OCI-LY3 (cell line): ENCODE measurements around the gene GPRASP3.
"Not testable (repeated sequence)": the region's sequence is repeated elsewhere in the genome, so short reads cannot be mapped to it uniquely, and the experiment has no call there.

Experiments
- H2AFZ ChIP-seq: fragments of 200-600, 300-600 bp; shearing (Covaris generic); 2 replicates; pipeline ENCODE4 v1.6.0; 2014; ENCODE audit warnings: antibody characterized with exemption, low read depth, low read length
- H3K27ac ChIP-seq: fragments of 200-600, 300-600 bp; sonication (generic); 2 replicates; pipeline ENCODE4 v1.5.1; 2014; ENCODE audit warnings: mild to moderate bottlenecking, low read length, moderate library complexity, mixed read lengths
- H3K27me3 ChIP-seq: fragments of 200-600, 300-600 bp; sonication (generic); 2 replicates; pipeline ENCODE4 v1.6.1; 2014; ENCODE audit warnings: low read depth, low read length, mixed read lengths
- H3K36me3 ChIP-seq: fragments of 200-600, 300-600 bp; sonication (generic); replicated peaks from 2 replicates; pipeline ENCODE3; 2014; ENCODE audit warnings: low read depth, low read length, mixed read lengths
- H3K4me1 ChIP-seq: fragments of 300-600, 200-600 bp; sonication (generic); 2 replicates; pipeline ENCODE4 v1.6.1; 2014; ENCODE audit warnings: low read length, mixed read lengths
- H3K4me2 ChIP-seq: fragments of 200-600, 300-600 bp; sonication (generic); 2 replicates; pipeline ENCODE4 v1.6.1; 2014; ENCODE audit warnings: low read length, mixed read lengths
- H3K4me3 ChIP-seq: fragments of 300-600, 200-600 bp; sonication (generic); 2 replicates; pipeline ENCODE4 v1.5.1; 2014; ENCODE audit warnings: antibody characterized with exemption, mild to moderate bottlenecking, low read length, moderate library complexity
- H3K79me2 ChIP-seq: fragments of 300-600, 200-600 bp; shearing (Covaris generic); 2 replicates; pipeline ENCODE4 v1.6.1; 2014; ENCODE audit warnings: mild to moderate bottlenecking, low read length, mixed read lengths
- H3K9ac ChIP-seq: fragments of 300-600, 200-600 bp; shearing (Covaris generic); 2 replicates; pipeline ENCODE4 v1.6.0; 2014; ENCODE audit warnings: mild to moderate bottlenecking, low read length, moderate library complexity
- H3K9me3 ChIP-seq: fragments of 200-600, 300-600 bp; shearing (Covaris generic); 2 replicates; pipeline ENCODE4 v1.6.1; 2014; ENCODE audit warnings: low read length, mixed read lengths; ENCODE audit not compliant: insufficient read depth
- H4K20me1 ChIP-seq: fragments of 200-600, 300-600 bp; sonication (generic); 2 replicates; pipeline ENCODE4 v1.6.1; 2016; ENCODE audit warnings: low read length, mixed read lengths; ENCODE audit not compliant: insufficient read depth
- EZH2phosphoT487 ChIP-seq: fragments of 200-600 bp; shearing (Covaris generic); IDR thresholded peaks from 2 replicates; pipeline ENCODE4 v1.6.1; 2018; ENCODE audit warnings: antibody characterized with exemption, mixed run types, low read depth
- TF ChIP-seq, protein P1 (sequence below): fragments of 200-600, 300-600 bp; sonication (generic); IDR thresholded peaks from 2 replicates; pipeline ENCODE4 v1.5.1; 2014; ENCODE audit warnings: antibody characterized with exemption, low read length, low read depth

GPRASP3 gene

DNA sequence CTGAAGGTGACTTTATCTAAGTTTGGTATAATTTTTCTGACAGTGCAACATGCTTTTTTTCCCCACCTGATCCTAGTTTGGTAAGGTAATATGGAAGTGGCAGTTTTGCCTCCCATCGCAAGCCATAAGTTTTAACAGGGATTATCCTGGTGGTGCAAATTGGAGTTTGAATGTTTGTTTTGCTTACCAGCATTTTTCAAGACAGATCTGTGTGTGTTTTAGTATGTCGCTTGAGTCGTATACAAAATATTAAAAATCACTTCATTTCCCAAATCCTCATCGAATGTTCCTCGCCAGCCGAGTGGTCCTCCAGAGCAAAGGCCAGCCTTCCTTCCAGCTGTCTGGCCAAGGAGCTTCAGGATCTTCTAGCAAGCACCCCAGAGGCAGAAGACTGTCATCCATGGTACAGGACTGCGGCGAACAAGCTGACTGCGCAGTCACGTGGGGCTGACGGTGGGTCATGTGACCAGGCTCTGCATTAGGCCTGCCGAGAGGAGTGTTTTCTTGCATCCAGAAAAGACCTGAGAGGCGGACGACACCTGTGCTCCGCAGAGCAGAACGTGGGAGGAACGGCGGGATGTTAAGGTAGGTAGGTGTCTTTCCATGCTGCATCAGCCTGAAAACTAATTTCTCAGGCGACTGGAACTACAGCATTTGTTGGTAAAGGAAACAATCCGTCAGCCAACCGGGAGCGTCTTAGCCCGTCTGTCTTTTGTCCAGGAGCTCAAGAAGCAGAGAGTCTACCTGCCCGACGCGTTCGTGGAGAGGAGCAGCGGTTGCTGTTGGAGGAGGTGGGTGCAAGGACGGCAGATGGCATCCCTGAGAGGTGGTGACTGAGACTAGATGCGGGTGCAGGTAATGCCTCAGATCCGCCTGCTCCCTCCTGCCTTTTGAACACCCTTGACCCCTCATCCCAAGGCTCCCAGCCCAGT lies at the start of gene GPRASP3:
Gene GPRASP3, plus strand, starts transcription at position 507 of the 932 bp plus-strand sequence. CDS start 28,253 bp downstream, outside the sequence.
- no peaks in the 10 kb centered on the region for H4K20me1 ChIP-seq
- no peaks in the 10 kb centered on the region for H3K36me3 ChIP-seq
- H2AFZ ChIP-seq, result peak within 1 kb of the TSS; percentile 88
- no peaks in the 10 kb centered on the region for H3K79me2 ChIP-seq
- no peak within 1 kb of the TSS for H3K27ac ChIP-seq
- H3K4me1 ChIP-seq, result no peaks in the 10 kb centered on the region; the same call in 1 of the 2 replicates
- peak within 1 kb of the TSS; percentile 81 for H3K4me3 ChIP-seq
- no peak for TF ChIP-seq EZH2phosphoT487
- no peaks in the 10 kb centered on the region for H3K27me3 ChIP-seq
- peak within 1 kb of the TSS; percentile 54 for H3K9ac ChIP-seq
- H3K4me2 ChIP-seq, result peak within 1 kb of the TSS; percentile 92
- no peaks in the 10 kb centered on the region for H3K9me3 ChIP-seq

DNA sequence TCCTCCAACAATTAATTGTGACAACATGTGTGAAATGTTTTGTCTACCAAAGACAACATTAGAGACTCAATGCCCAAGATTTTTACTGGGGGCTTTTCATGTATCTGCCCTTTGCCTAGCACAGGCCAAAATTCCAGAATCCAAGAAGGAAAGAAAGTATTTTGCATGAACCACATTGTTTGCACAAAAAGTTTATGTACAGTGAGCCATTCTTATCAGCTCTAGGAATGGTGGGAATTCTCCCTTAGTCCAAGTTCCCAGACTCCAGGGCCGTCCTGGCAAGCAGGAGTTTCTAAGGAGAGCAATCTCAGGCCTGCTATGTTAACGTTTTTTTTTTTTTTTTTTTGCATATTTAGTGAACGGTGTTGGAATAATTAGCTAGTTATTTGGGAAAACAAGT lies 47.7 kb upstream of the GPRASP3 start:
- Histone ChIP-seq H3K36me3 (no peaks in the 10 kb centered on the region), H3K27me3 (no peaks in the 10 kb centered on the region), H3K9ac (no peak overlapping the region), H4K20me1 (no peaks in the 10 kb centered on the region), H3K4me2 (no peak overlapping the region), H3K27ac (no peak overlapping the region), H2AFZ (no peak overlapping the region), H3K79me2 (no peaks in the 10 kb centered on the region), H3K4me1 (no peaks in the 10 kb centered on the region), H3K4me3 (no peak overlapping the region), H3K9me3 (no peaks in the 10 kb centered on the region)
- no peak for TF ChIP-seq EZH2phosphoT487
- TF ChIP-seq, protein P1, sequence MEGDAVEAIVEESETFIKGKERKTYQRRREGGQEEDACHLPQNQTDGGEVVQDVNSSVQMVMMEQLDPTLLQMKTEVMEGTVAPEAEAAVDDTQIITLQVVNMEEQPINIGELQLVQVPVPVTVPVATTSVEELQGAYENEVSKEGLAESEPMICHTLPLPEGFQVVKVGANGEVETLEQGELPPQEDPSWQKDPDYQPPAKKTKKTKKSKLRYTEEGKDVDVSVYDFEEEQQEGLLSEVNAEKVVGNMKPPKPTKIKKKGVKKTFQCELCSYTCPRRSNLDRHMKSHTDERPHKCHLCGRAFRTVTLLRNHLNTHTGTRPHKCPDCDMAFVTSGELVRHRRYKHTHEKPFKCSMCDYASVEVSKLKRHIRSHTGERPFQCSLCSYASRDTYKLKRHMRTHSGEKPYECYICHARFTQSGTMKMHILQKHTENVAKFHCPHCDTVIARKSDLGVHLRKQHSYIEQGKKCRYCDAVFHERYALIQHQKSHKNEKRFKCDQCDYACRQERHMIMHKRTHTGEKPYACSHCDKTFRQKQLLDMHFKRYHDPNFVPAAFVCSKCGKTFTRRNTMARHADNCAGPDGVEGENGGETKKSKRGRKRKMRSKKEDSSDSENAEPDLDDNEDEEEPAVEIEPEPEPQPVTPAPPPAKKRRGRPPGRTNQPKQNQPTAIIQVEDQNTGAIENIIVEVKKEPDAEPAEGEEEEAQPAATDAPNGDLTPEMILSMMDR, result no peak

DNA sequence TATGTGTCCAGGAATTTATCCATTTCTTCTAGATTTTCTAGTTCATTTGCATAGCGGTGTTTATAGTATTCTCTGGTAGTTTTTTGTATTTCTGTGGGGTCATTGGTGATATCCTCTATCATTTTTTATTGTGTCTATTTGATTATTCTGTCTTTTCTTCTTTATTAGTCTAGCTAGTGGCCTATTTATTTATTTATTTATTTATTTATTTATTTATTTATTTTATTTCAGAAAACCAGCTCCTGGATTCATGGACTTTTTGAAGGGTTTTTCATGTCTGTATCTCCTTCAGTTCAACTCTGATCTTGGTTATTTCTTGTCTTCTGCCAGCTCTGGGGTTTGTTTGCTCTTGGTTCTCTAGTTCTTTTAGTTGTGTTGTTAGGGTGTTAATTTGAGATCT lies 43.1 kb upstream of the GPRASP3 start:
- H3K36me3 ChIP-seq, H3K27me3 ChIP-seq, H3K9me3 ChIP-seq, H4K20me1 ChIP-seq, H3K79me2 ChIP-seq, H3K9ac ChIP-seq, H2AFZ ChIP-seq, H3K4me3 ChIP-seq, H3K4me1 ChIP-seq, H3K27ac ChIP-seq, H3K4me2 ChIP-seq: not testable (repeated sequence)

GRCh38 chrX:102684772-102685520 lies 35.6 kb upstream of the GPRASP3 start:
- H3K4me2 ChIP-seq, result no peak overlapping the region
- H3K27ac ChIP-seq, result no peak overlapping the region
- no peaks in the 10 kb centered on the region for H4K20me1 ChIP-seq
- no peaks in the 10 kb centered on the region for H3K9me3 ChIP-seq
- no peak overlapping the region for H3K9ac ChIP-seq
- H3K27me3 ChIP-seq, result no peaks in the 10 kb centered on the region
- TF ChIP-seq, protein P1, result no peak
- TF ChIP-seq EZH2phosphoT487, result no peak
- no peaks in the 10 kb centered on the region for H3K36me3 ChIP-seq
- no peaks in the 10 kb centered on the region for H3K4me1 ChIP-seq
- H2AFZ ChIP-seq, result no peak overlapping the region
- H3K4me3 ChIP-seq, result no peak overlapping the region
- H3K79me2 ChIP-seq, result no peaks in the 10 kb centered on the region

DNA sequence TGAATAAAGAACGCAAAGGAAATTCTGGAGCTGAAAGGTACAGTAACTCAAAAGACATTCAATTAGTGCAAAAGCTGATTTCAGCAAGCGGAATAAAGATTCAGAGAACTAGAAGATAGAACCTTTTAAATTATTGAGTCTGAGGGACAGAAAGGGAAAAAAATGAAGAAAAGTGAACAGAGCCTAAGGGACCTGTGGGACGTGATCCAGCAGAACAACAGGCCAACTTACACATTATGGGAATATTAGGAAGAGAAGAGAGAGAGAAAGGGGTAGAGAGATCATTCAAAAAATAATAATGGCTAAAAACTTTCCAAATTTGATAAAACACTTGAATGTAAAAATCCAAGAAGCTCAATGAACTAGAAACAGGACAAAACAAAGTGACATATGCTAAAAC lies 25.8 kb upstream of the GPRASP3 start:
- no peaks in the 10 kb centered on the region for H3K9me3 ChIP-seq

More for the DNA sequence above, 25.8 kb upstream of the GPRASP3 start:
- H3K79me2 ChIP-seq, result no peaks in the 10 kb centered on the region
- H3K4me2 ChIP-seq, result no peak overlapping the region
- H3K27me3 ChIP-seq, result no peaks in the 10 kb centered on the region
- no peak overlapping the region for H3K27ac ChIP-seq
- H2AFZ ChIP-seq, result no peak overlapping the region
- no peak for TF ChIP-seq EZH2phosphoT487
- TF ChIP-seq, protein P1, result no peak
- no peak overlapping the region for H3K9ac ChIP-seq
- no peak overlapping the region for H3K4me3 ChIP-seq
- H3K36me3 ChIP-seq, result no peaks in the 10 kb centered on the region
- H4K20me1 ChIP-seq, result no peaks in the 10 kb centered on the region
- H3K4me1 ChIP-seq, result no peaks in the 10 kb centered on the region
